Karpas-422 (cell line): Measurements from ENCODE around the gene BRSK1. TPM values are rescaled to one million over a fixed set of nuclear protein-coding genes. Genes with fewer than 3 reads are reported as not detected.
"Not testable (repeated sequence)": the region's sequence is repeated elsewhere in the genome, so short reads cannot be mapped to it uniquely, and the experiment has no call there.

Source experiments
- DNase-seq: peaks from one replicate; pipeline ENCODE4 v3.0.0-alpha.2; 2015
- H2AFZ ChIP-seq: fragments of 200-600 bp; sonication (generic); 2 replicates; pipeline ENCODE4 v1.6.1; 2014; ENCODE audit warnings: antibody characterized with exemption, low read length, mixed read lengths
- H3K27ac ChIP-seq: fragments of 200-600 bp; sonication (generic); 2 replicates; pipeline ENCODE4 v1.5.1; 2014; ENCODE audit warnings: mild to moderate bottlenecking, low read length, moderate library complexity
- H3K27me3 ChIP-seq: fragments of 200-600 bp; sonication (generic); 2 replicates; pipeline ENCODE4 v1.6.1; 2014; ENCODE audit warnings: low read length, mixed read lengths
- H3K36me3 ChIP-seq: fragments of 200-600 bp; sonication (generic); 2 replicates; pipeline ENCODE4 v1.6.1; 2014; ENCODE audit warnings: low read length, mixed read lengths; ENCODE audit not compliant: insufficient read depth
- H3K4me1 ChIP-seq: fragments of 200-600 bp; sonication (generic); 2 replicates; pipeline ENCODE4 v1.6.1; 2014; ENCODE audit warnings: mild to moderate bottlenecking, low read length, mixed read lengths
- H3K4me2 ChIP-seq: fragments of 200-600 bp; sonication (generic); 2 replicates; pipeline ENCODE4 v1.6.1; 2014; ENCODE audit warnings: low read length, low read depth, mild to moderate bottlenecking; ENCODE audit not compliant: poor library complexity, severe bottlenecking
- H3K4me3 ChIP-seq: fragments of 200-600 bp; sonication (generic); 2 replicates; pipeline ENCODE4 v1.5.1; 2014; ENCODE audit warnings: mild to moderate bottlenecking, antibody characterized with exemption, low read length, mixed read lengths
- H3K79me2 ChIP-seq: fragments of 200-600 bp; sonication (generic); 2 replicates; pipeline ENCODE4 v1.6.1; 2014; ENCODE audit warnings: mild to moderate bottlenecking, low read length, mixed read lengths
- H3K9ac ChIP-seq: fragments of 200-600 bp; sonication (generic); 2 replicates; pipeline ENCODE4 v1.6.0; 2014; ENCODE audit warnings: low read length
- H3K9me2 ChIP-seq: fragments of 200-600 bp; sonication (generic), shearing (Covaris generic); replicated peaks from 2 replicates; pipeline ENCODE4 v1.6.0; 2014; ENCODE audit warnings: mild to moderate bottlenecking, low read length, moderate library complexity; ENCODE audit not compliant: insufficient read depth
- H3K9me3 ChIP-seq: fragments of 300-700, 200-600 bp; sonication (generic); 2 replicates; pipeline ENCODE4 v1.6.1; 2014; ENCODE audit warnings: low read length, mixed read lengths
- H4K20me1 ChIP-seq: fragments of 200-600 bp; sonication (generic); 2 replicates; pipeline ENCODE4 v1.6.1; 2014; ENCODE audit warnings: mild to moderate bottlenecking, antibody characterized with exemption, low read length, low read depth; ENCODE audit not compliant: insufficient read depth
- total RNA-seq: library from RNA; depleted of rRNA; stranded (reverse); fragments of >200 nt; shearing (Covaris generic); gene quantifications from 2 replicates; pipeline ENCODE4 v1.2.3, GENCODE V29; 2014; ENCODE audit warnings: low replicate concordance

Gene BRSK1
- total RNA-seq, 1 experiment from 2014 or later = 15.5 TPM

GRCh38 chr19:55329791-55330190, 46.0 kb downstream of the BRSK1 start:
- H3K4me1 ChIP-seq, H3K79me2 ChIP-seq, H3K9me3 ChIP-seq, H3K9me2 ChIP-seq, H3K9ac ChIP-seq, H4K20me1 ChIP-seq, H3K27ac ChIP-seq, DNase-seq, H3K27me3 ChIP-seq, H3K36me3 ChIP-seq, H2AFZ ChIP-seq, H3K4me2 ChIP-seq, H3K4me3 ChIP-seq: not testable (repeated sequence)

DNA sequence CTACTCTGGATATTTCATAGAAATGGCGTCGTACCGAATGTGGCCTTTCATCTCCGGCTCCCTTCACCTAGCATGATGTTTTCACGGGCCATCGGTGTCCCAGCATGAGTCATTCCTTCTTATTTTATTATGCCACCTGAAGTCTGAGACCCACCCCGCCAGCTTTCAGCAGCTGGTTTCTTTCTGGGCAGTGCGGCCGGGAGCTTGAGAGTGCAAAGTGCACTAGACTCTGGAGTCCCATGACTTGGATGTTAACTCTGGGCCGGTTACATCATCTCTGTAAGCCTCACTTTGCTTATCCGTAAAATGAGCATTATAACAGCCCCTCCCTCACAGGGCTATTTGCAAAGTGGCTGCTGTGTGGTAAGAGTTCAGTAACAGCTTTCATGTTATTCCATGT, 50.1 kb downstream of the BRSK1 start:
- H3K4me3 ChIP-seq = no peak overlapping the region
- H3K9ac ChIP-seq = no peak overlapping the region
- no peak overlapping the region for H3K27ac ChIP-seq
- no peaks in the 10 kb centered on the region for H3K9me2 ChIP-seq
- H4K20me1 ChIP-seq = no peaks in the 10 kb centered on the region
- DNase-seq = no peak
- H3K9me3 ChIP-seq = no peaks in the 10 kb centered on the region
- H3K79me2 ChIP-seq = no peaks in the 10 kb centered on the region
- no peaks in the 10 kb centered on the region for H3K27me3 ChIP-seq
- no peak overlapping the region for H2AFZ ChIP-seq
- H3K4me1 ChIP-seq = peaks cover 8% of the 10 kb centered on the region
- H3K36me3 ChIP-seq = no peaks in the 10 kb centered on the region
- no peak overlapping the region for H3K4me2 ChIP-seq

GRCh38 chr19:55336101-55336500, 52.3 kb downstream of the BRSK1 start:
- no peak for DNase-seq
- H3K4me1 ChIP-seq = peaks cover 15% of the 10 kb centered on the region
- no peak overlapping the region for H3K27ac ChIP-seq
- no peak overlapping the region for H3K4me2 ChIP-seq
- no peak overlapping the region for H2AFZ ChIP-seq
- H3K9ac ChIP-seq = no peak overlapping the region
- no peaks in the 10 kb centered on the region for H3K36me3 ChIP-seq
- no peaks in the 10 kb centered on the region for H3K27me3 ChIP-seq
- no peak overlapping the region for H3K4me3 ChIP-seq
- no peaks in the 10 kb centered on the region for H4K20me1 ChIP-seq
- no peaks in the 10 kb centered on the region for H3K9me2 ChIP-seq
- no peaks in the 10 kb centered on the region for H3K9me3 ChIP-seq
- peaks cover 10% of the 10 kb centered on the region for H3K79me2 ChIP-seq

- H3K4me2 ChIP-seq = peak within 1 kb of the TSS; percentile 100
- H3K4me1 ChIP-seq = peaks cover 24% of the 10 kb centered on the region
- H3K79me2 ChIP-seq = peaks cover 17% of the 10 kb centered on the region
- DNase-seq = peak; percentile 100
- H4K20me1 ChIP-seq = 0 out of 2 replicates have a peak, but pooled peaks cover 13% of the 10 kb centered on the region
- H3K9me2 ChIP-seq = no peaks in the 10 kb centered on the region
- H3K27me3 ChIP-seq = no peaks in the 10 kb centered on the region
- peak within 1 kb of the TSS; percentile 73 for H3K27ac ChIP-seq
- H2AFZ ChIP-seq = peak within 1 kb of the TSS; percentile 97
- H3K4me3 ChIP-seq = peak within 1 kb of the TSS; percentile 100
- peak within 1 kb of the TSS; percentile 100 for H3K9ac ChIP-seq
- no peaks in the 10 kb centered on the region for H3K9me3 ChIP-seq
- H3K36me3 ChIP-seq = no peaks in the 10 kb centered on the region
Measured at GRCh38 chr19:55339105-55339888, 55.5 kb downstream of the BRSK1 start, which contains the start of gene KMT5C. KMT5C (plus strand) TSS chr19:55339876; CDS start chr19:55341937, 2,061 bp downstream.

- peak; percentile 63 for DNase-seq
- H3K27ac ChIP-seq = peak overlapping the region; percentile 73
- peaks cover 17% of the 10 kb centered on the region for H3K79me2 ChIP-seq
- no peaks in the 10 kb centered on the region for H3K36me3 ChIP-seq
- H3K27me3 ChIP-seq = no peaks in the 10 kb centered on the region
- peak overlapping the region; percentile 100 for H3K4me3 ChIP-seq
- no peaks in the 10 kb centered on the region for H3K9me2 ChIP-seq
- peak overlapping the region; percentile 100 for H3K9ac ChIP-seq
- peak overlapping the region; percentile 100 for H3K4me2 ChIP-seq
- H3K9me3 ChIP-seq = no peaks in the 10 kb centered on the region
- peaks cover 24% of the 10 kb centered on the region for H3K4me1 ChIP-seq
- 0 out of 2 replicates have a peak, but pooled peaks cover 13% of the 10 kb centered on the region for H4K20me1 ChIP-seq
- H2AFZ ChIP-seq = no peak overlapping the region
Measured at GRCh38 chr19:55339889-55340783, 56.3 kb downstream of the BRSK1 start.

GRCh38 chr19:55340784-55341147, 57.0 kb downstream of the BRSK1 start:
- Histone ChIP-seq H2AFZ (no peak overlapping the region), H3K4me1 (peaks cover 24% of the 10 kb centered on the region), H3K36me3 (no peaks in the 10 kb centered on the region), H3K9ac (peak overlapping the region; percentile 100), H3K27ac (peak overlapping the region; percentile 73), H3K4me2 (peak overlapping the region; percentile 100), H3K4me3 (peak overlapping the region; percentile 100), H3K9me3 (no peaks in the 10 kb centered on the region), H3K9me2 (no peaks in the 10 kb centered on the region), H4K20me1 (0 out of 2 replicates have a peak, but pooled peaks cover 13% of the 10 kb centered on the region), H3K79me2 (peaks cover 17% of the 10 kb centered on the region), H3K27me3 (no peaks in the 10 kb centered on the region)
- DNase-seq = peak; percentile 75

DNA sequence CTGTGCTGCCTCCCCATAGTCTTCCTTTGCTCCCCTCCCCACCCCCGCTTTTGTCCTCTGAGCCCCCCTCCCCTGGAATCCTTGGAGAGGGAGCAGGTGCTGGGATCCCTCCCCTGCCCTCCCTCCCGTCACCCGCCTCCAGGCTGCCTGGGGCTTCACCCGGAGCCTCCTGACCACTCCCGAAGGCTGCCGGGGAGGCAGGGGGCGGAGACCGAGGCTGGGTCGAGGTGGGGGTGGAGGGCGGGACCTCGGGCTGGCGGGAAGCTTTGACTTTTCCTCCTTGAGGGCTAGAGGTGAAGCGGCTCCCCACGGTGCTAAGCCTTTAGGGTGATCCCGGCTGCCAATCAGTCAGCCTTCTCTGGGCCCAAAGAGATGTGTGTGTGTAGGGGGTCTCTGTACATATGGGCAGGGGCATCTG, 57.4 kb downstream of the BRSK1 start:
- Histone ChIP-seq H3K79me2 (peaks cover 17% of the 10 kb centered on the region), H3K4me2 (peak overlapping the region; percentile 100), H2AFZ (no peak overlapping the region), H3K9me2 (no peaks in the 10 kb centered on the region), H4K20me1 (0 out of 2 replicates have a peak, but pooled peaks cover 13% of the 10 kb centered on the region), H3K4me1 (peaks cover 24% of the 10 kb centered on the region), H3K27me3 (no peaks in the 10 kb centered on the region), H3K27ac (peak overlapping the region; percentile 73; the same call in 1 of the 2 replicates), H3K36me3 (no peaks in the 10 kb centered on the region), H3K4me3 (peak overlapping the region; percentile 100), H3K9ac (peak overlapping the region; percentile 100), H3K9me3 (no peaks in the 10 kb centered on the region)
- DNase-seq = peak; percentile 88
